Measurements from ENCODE around the gene TEPSIN.

Gene TEPSIN

GRCh38 chr17:81232616-81233241 lies 6.1 kb downstream of the TEPSIN start:
- TF ChIP-seq CTCF (IDR thresholded peaks at IDR 0.05), result no peak

GRCh38 chr17:81231766-81232581 lies 6.9 kb downstream of the TEPSIN start:
- H3K4me1 ChIP-seq, result peaks cover 0 to 12% (median 7%) of the 10 kb centered on the region in 4 donors
- H3K27ac ChIP-seq, result no peak overlapping the region
- DNase-seq, result peak in 1 of 2 donors; percentile 65
- H3K27me3 ChIP-seq, result no peaks in the 10 kb centered on the region
- peaks cover 17 to 74% (median 56%) of the 10 kb centered on the region in 3 donors for H3K36me3 ChIP-seq
- no peak for TF ChIP-seq CTCF (IDR thresholded peaks at IDR 0.05)
- intact Hi-C loops (cut with DNase I; ENCODE audit: low total_unique reads), result loop anchor here (10.0 kb wide), 1 partner anchor 237 kb away; the partner anchor contains the start of gene CHMP6
- no peaks in the 10 kb centered on the region for H3K9me3 ChIP-seq
- H3K4me3 ChIP-seq, result no peak overlapping the region

More at GRCh38 chr17:81232616-81233241, 6.1 kb downstream of the TEPSIN start:
- Histone ChIP-seq H3K9me3 (no peaks in the 10 kb centered on the region), H3K27ac (no peak overlapping the region), H3K27me3 (no peaks in the 10 kb centered on the region), H3K36me3 (peaks cover 17 to 74% (median 56%) of the 10 kb centered on the region in 3 donors), H3K4me3 (no peak overlapping the region), H3K4me1 (peaks cover 0 to 19% (median 15%) of the 10 kb centered on the region in 4 donors)
- intact Hi-C loops (cut with DNase I; ENCODE audit: low total_unique reads), result loop anchor here (10.0 kb wide), 1 partner anchor 238 kb away; the partner anchor contains the start of gene CHMP6
- no peak for DNase-seq

DNA sequence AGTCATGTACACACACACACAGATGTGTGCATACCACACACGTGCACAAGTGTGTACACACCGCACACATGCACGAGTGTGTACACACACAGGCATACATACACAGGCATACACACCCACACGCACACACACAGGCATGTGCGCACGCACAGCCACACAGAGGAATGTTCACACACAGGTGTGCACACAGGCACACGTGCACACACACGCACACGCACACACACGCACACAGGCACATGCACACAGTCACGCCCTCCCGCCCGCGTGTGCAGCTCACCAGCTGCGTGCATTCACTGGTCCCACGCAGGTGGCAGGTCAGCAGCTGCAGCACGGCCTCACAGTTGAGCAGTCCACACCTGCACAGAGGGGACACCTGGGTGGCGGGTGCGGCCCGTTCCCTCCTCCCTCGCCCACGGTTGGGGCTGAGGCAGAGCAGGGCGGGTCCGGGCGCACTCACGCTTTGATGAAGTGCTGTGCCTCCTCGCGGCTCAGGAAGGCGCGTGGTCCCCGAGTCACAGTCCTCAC lies 7.7 kb downstream of the TEPSIN start:
- Histone ChIP-seq H3K27ac (no peak overlapping the region), H3K27me3 (no peaks in the 10 kb centered on the region), H3K9me3 (no peaks in the 10 kb centered on the region), H3K4me1 (peaks cover 0 to 4% (median under 1%) of the 10 kb centered on the region in 4 donors), H3K4me3 (no peak overlapping the region), H3K36me3 (peaks cover 17 to 66% (median 56%) of the 10 kb centered on the region in 3 donors)
- intact Hi-C loops (cut with DNase I; ENCODE audit: low total_unique reads), result loop anchor here (10.0 kb wide), 1 partner anchor 236 kb away; the partner anchor contains the start of gene CHMP6
- no peak for TF ChIP-seq CTCF (IDR thresholded peaks at IDR 0.05)
- DNase-seq, result peak in 1 of 2 donors; percentile 63

DNA sequence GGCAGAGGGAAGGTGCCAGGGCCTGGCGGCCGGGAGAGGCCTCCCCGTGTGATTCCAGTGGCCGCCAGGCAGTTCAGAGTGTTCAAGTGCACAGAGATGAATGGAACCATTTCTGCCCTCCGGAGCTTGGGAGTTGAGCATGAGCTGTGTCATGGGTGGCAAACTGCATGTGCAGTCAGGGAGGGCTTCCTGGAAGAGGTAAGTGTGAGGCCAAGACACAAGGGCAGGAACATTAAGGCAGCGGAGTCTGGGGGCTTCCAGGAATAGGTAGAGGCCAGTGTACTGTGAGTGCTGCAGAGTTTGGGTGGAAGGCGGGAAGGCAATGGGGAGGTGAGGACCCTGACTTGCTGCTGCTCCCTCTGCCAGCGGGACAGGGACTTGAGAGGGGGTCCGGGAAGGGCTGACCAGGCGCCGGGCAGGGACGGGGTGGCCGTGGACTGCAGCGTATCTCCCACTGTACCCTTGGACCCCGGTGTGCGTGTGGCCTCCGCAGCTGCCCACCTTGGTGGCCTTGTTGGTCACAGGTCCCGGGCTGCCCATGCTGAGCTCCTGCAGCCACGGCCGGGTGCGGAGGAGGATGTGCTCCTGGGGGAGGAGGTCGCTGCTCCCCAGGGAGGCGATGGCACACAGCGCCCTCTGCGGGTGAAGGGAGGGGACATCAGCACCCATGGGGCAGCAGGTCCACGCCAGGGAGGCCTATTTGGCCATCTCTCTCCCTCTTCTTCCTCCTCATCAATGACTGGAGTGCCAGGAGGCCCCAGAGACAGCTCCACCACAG lies 8.6 kb downstream of the TEPSIN start:
- no peaks in the 10 kb centered on the region for H3K9me3 ChIP-seq
- H3K36me3 ChIP-seq, result peaks cover 17 to 66% (median 56%) of the 10 kb centered on the region in 3 donors
- H3K27me3 ChIP-seq, result no peaks in the 10 kb centered on the region
- no peaks in the 10 kb centered on the region for H3K4me1 ChIP-seq
- TF ChIP-seq CTCF (IDR thresholded peaks at IDR 0.05), result no peak
- H3K27ac ChIP-seq, result no peak overlapping the region
- no peak overlapping the region for H3K4me3 ChIP-seq
- intact Hi-C loops (cut with DNase I; ENCODE audit: low total_unique reads), result loop anchor here (10.0 kb wide), 1 partner anchor 235 kb away; the partner anchor contains the start of gene CHMP6
- peak in 1 of 2 donors; percentile 66 for DNase-seq

- TF ChIP-seq CTCF (IDR thresholded peaks at IDR 0.05), result no peak
- Histone ChIP-seq H3K36me3 (peaks cover 17 to 64% (median 56%) of the 10 kb centered on the region in 3 donors), H3K4me1 (no peaks in the 10 kb centered on the region), H3K27ac (no peak overlapping the region), H3K27me3 (no peaks in the 10 kb centered on the region), H3K9me3 (no peaks in the 10 kb centered on the region), H3K4me3 (no peak overlapping the region)
- intact Hi-C loops (cut with DNase I; ENCODE audit: low total_unique reads), result no loop called here
- no peak for DNase-seq
Measured at GRCh38 chr17:81229666-81229920, 9.3 kb downstream of the TEPSIN start.

Data from tibial artery (tissue), 4 donors.